AG09319 (cell line): ENCODE data around the gene CLCA1.

ENCODE experiments used
- DNase-seq: peaks from one replicate; pipeline ENCODE4 v3.0.0-alpha.2; 2010; ENCODE audit warnings: low read depth; ENCODE audit errors: extremely low read depth
- TF ChIP-seq, protein P1 (sequence below): IDR thresholded peaks from 2 replicates; pipeline ENCODE4 v1.5.1; 2011; ENCODE audit warnings: low read depth, mild to moderate bottlenecking, inconsistent platforms, low read length, moderate library complexity

CLCA1 gene

DNA sequence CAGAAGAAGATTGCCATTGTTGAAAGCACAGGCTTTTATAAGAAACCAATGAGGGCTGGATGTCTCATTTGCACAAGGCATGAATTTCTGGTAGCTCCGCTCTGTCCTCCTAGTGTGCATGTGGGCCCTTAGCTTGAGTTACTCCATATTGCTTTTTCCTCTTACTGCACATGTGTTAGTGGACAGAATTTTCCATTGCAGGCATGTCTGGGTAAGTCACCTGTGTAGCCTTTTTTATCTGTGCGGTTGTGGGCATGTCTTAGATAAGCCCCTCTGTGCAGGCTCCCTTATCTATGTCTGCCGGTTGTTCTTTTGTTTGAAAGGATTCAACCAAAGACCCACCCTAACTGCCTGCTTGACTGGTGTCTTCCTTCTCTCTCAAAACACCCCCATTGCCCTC, 7.2 kb upstream of the CLCA1 start:
- DNase-seq, result no peak
- TF ChIP-seq, protein P1, sequence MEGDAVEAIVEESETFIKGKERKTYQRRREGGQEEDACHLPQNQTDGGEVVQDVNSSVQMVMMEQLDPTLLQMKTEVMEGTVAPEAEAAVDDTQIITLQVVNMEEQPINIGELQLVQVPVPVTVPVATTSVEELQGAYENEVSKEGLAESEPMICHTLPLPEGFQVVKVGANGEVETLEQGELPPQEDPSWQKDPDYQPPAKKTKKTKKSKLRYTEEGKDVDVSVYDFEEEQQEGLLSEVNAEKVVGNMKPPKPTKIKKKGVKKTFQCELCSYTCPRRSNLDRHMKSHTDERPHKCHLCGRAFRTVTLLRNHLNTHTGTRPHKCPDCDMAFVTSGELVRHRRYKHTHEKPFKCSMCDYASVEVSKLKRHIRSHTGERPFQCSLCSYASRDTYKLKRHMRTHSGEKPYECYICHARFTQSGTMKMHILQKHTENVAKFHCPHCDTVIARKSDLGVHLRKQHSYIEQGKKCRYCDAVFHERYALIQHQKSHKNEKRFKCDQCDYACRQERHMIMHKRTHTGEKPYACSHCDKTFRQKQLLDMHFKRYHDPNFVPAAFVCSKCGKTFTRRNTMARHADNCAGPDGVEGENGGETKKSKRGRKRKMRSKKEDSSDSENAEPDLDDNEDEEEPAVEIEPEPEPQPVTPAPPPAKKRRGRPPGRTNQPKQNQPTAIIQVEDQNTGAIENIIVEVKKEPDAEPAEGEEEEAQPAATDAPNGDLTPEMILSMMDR, result no peak

- no peak for DNase-seq
- TF ChIP-seq, protein P1, result no peak
Observed at GRCh38 chr1:86464819-86465218, 3.9 kb upstream of the CLCA1 start.

DNA sequence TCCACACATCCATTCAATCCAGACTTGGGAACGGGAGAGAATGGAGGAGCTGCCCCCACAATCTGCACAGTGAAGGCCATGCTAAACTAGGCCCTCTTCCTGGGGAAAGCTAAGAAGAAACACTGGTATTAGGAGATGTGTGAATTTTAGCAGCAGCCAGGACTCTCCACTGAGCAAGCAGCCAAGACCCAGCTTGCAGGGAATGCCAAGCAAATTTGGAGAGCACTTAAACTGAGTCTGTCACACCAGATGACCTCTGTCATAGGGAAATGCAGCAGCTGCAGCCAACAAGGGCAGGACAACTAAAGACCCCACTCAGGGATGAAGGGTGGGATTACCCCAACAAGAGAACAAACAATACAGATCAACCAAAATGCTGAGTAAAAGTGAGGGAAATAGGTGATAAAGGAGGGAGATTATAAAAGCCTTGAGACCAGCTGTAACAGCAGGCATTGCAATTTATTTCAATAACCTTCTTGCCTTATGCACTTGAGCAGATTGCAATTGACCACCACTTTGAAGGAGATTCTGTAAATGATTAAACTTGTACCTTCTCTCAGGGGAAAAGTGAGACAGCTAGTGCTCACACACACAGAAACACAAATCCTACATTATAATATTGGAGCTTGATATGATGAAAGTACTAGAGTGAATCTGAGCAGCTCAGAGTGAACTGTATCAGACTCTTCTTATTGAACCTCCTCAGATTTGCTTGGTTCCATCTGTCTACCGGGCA, 2.5 kb upstream of the CLCA1 start:
- TF ChIP-seq, protein P1, result no peak
- no peak for DNase-seq

GRCh38 chr1:86466986-86467385, 1.7 kb upstream of the CLCA1 start:
- TF ChIP-seq, protein P1, result no peak
- no peak for DNase-seq

- TF ChIP-seq, protein P1, result no peak
- no peak for DNase-seq
Observed at GRCh38 chr1:86470859-86471258, 2.1 kb downstream of the CLCA1 start.

DNA sequence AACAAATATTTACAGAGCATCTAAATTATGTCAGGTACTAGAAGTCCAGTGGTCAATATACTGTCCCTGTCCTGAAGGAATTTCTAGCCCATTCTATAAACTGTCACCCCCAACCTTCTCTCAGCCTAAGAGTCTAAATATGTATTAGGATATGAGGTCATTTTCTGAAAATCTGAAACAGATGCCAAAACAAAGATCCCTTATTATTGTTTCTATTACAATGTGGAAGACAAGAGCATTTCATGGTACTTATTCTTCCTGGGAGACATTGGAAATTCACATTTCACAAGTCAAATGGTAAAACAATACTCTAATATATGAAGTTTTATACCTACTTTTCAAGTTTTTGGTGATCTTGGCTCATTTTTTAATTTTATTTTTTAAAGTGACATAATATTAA, 2.6 kb downstream of the CLCA1 start:
- TF ChIP-seq, protein P1, result no peak
- no peak for DNase-seq

GRCh38 chr1:86472152-86472551, 3.4 kb downstream of the CLCA1 start:
- TF ChIP-seq, protein P1, result no peak
- no peak for DNase-seq
